Measurements from ENCODE around the gene ATF7.
A peak's percentile ranks its signal among the peaks of the same experiment; 100 is the strongest.

Gene ATF7

DNA sequence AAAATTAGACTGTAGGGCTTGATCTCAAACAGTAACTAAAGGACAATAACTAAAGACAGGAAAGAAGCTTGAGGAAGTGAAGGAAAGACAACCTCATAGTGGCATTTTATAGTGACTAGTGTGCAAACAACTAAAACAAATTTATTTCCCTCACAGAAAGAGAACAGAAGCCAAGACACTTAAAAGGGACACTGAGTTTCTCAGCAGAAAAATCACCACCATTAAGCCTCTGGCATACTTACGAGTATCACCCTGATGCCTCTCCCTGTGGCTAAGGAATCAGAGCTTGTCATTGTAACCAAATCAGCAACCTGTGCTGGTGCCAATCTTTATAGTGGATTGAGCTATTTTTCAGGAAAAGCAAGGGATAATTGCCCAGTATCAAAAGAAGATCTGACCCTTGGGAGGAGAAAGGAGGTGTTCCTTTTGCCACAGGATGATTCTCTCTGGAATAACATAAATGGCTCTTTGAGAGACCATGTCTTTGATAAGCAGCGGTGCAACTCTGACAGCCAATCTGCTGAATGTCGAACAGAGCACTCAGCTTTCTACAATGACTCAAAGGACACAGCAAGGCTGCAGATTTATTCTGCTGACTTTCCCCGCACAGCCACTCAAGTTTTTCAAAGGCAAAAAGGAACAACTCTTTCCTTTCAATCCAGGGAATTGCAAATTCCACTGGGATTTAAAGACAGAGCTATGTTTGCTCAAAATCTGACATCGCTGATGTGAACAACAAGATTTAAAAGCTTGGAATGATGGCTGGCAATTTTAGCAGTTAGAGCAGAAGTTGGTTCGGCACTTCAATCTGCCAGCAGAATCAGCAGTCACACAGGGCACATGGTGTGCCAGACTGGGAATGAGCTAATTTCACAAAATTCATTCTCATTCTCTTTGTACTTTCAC lies 34.6 kb downstream of the ATF7 start:
- Histone ChIP-seq H3K9ac (ENCODE audit: insufficient read length) (peak overlapping the region; percentile 33), H3K27ac (peak overlapping the region; percentile 90), H3K4me3 (peak overlapping the region; percentile 45), H3K9me3 (ENCODE audit: low read depth, low read length) (no peaks in the 10 kb centered on the region), H3K36me3 (ENCODE audit: insufficient read depth, low read length) (no peaks in the 10 kb centered on the region)
- DNase-seq (ENCODE audit: low read depth, low spot score): no peak
- TF ChIP-seq EZH2 (IDR thresholded peaks at IDR 0.05): no peak
- TF ChIP-seq POLR2AphosphoS5 (IDR thresholded peaks at IDR 0.05; ENCODE audit: borderline replicate concordance, low read depth, low read length): no peak
- no peak for TF ChIP-seq FOXP2 (optimal IDR thresholded peaks at IDR 0.05; ENCODE audit: control extremely low read depth, extremely low read length, insufficient read depth)

GRCh38 chr12:53590652-53591051 lies 35.5 kb downstream of the ATF7 start:
- TF ChIP-seq FOXP2 (optimal IDR thresholded peaks at IDR 0.05; ENCODE audit: control extremely low read depth, extremely low read length, insufficient read depth) (no peak), POLR2AphosphoS5 (IDR thresholded peaks at IDR 0.05; ENCODE audit: borderline replicate concordance, low read depth, low read length) (no peak), EZH2 (IDR thresholded peaks at IDR 0.05) (no peak)
- Histone ChIP-seq H3K4me3 (peak overlapping the region; percentile 45; the same call in 1 of the 2 replicates), H3K27ac (peak overlapping the region; percentile 90), H3K9ac (ENCODE audit: insufficient read length) (no peak overlapping the region), H3K9me3 (ENCODE audit: low read depth, low read length) (no peaks in the 10 kb centered on the region), H3K36me3 (ENCODE audit: insufficient read depth, low read length) (no peaks in the 10 kb centered on the region)
- DNase-seq (ENCODE audit: low read depth, low spot score): no peak

DNA sequence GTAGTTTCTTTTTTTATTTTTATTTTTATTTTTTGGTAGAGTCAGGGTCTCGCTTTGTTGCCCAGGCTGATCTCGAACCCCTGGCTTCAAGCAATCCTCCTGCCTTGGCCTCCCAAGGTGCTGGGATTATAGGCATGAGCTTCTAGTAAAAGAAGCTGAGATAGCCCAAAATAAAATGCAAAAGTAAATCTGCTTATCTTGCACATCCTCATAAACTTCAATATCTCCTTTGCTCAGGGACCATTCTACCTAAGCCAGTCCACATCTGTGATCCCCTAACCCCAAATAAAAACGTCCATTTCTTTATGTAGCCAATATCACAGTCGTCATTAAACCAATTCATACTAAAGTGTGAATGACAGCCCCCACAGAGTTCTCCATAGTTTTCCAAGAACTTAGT lies 36.3 kb downstream of the ATF7 start:
- TF ChIP-seq FOXP2 (optimal IDR thresholded peaks at IDR 0.05; ENCODE audit: control extremely low read depth, extremely low read length, insufficient read depth) (no peak), EZH2 (IDR thresholded peaks at IDR 0.05) (no peak), POLR2AphosphoS5 (IDR thresholded peaks at IDR 0.05; ENCODE audit: borderline replicate concordance, low read depth, low read length) (no peak)
- H3K4me3 ChIP-seq: no peak overlapping the region
- DNase-seq (ENCODE audit: low read depth, low spot score): no peak
- no peak overlapping the region for H3K9ac ChIP-seq (ENCODE audit: insufficient read length)
- H3K9me3 ChIP-seq (ENCODE audit: low read depth, low read length): no peaks in the 10 kb centered on the region
- H3K27ac ChIP-seq: peak overlapping the region; percentile 90; the same call in 1 of the 2 replicates
- no peaks in the 10 kb centered on the region for H3K36me3 ChIP-seq (ENCODE audit: insufficient read depth, low read length)

DNA sequence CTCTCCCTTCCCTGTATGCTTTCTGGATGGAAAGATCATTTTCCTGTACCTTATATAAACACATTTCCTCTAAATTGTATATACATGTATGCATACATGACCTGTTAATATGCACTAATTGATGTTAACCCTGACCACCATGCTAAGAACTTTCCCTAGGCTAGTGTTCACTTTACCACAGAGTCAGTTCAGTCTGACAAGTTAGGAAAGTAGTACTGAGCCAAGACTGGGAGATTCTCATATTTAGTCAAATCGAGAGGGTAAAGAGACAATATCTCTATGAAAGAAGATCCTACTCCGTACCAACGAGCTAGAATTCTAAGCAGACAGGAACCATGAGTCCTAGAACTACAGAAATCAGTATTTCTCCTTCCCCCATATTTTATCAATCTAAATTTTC lies 36.8 kb downstream of the ATF7 start:
- no peak for DNase-seq (ENCODE audit: low read depth, low spot score)
- Histone ChIP-seq H3K9ac (ENCODE audit: insufficient read length) (no peak overlapping the region), H3K36me3 (ENCODE audit: insufficient read depth, low read length) (0 out of 2 replicates have a peak, but pooled peaks cover 2% of the 10 kb centered on the region), H3K4me3 (no peak overlapping the region), H3K9me3 (ENCODE audit: low read depth, low read length) (no peaks in the 10 kb centered on the region), H3K27ac (0 out of 2 replicates have a peak overlapping the region, but pooled peaks have one; percentile 32)
- no peak for TF ChIP-seq POLR2AphosphoS5 (IDR thresholded peaks at IDR 0.05; ENCODE audit: borderline replicate concordance, low read depth, low read length)
- no peak for TF ChIP-seq FOXP2 (optimal IDR thresholded peaks at IDR 0.05; ENCODE audit: control extremely low read depth, extremely low read length, insufficient read depth)

GRCh38 chr12:53588123-53588522 lies 38.1 kb downstream of the ATF7 start:
- Histone ChIP-seq H3K9me3 (ENCODE audit: low read depth, low read length) (no peaks in the 10 kb centered on the region), H3K4me3 (no peak overlapping the region)
- TF ChIP-seq FOXP2 (optimal IDR thresholded peaks at IDR 0.05; ENCODE audit: control extremely low read depth, extremely low read length, insufficient read depth) (no peak), EZH2 (IDR thresholded peaks at IDR 0.05) (no peak), POLR2AphosphoS5 (IDR thresholded peaks at IDR 0.05; ENCODE audit: borderline replicate concordance, low read depth, low read length) (no peak)

DNA sequence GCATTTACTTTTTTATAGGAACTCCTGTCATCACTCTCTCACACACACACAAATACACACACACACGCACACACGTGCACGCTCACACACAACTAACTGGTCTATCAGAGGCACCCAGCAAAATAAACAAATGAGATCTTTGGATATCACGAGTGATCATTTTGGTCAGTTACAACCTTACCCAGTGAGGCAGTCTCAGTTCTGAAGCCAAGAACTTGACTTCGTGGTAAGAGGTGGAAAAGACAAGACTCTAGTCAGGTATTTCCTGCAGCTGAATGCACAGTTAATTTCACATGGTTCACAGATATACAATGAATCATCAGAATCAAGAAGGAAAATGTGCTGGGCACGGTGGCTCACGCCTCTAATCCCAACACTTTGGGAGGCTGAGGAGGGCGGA lies 39.4 kb downstream of the ATF7 start:
- H3K9me3 ChIP-seq (ENCODE audit: low read depth, low read length): no peaks in the 10 kb centered on the region
- TF ChIP-seq FOXP2 (optimal IDR thresholded peaks at IDR 0.05; ENCODE audit: control extremely low read depth, extremely low read length, insufficient read depth) (no peak), EZH2 (IDR thresholded peaks at IDR 0.05) (no peak)
- no peak for DNase-seq (ENCODE audit: low read depth, low spot score)
- no peak overlapping the region for H3K4me3 ChIP-seq
- no peak overlapping the region; the same call in 1 of the 2 replicates for H3K27ac ChIP-seq
- H3K9ac ChIP-seq (ENCODE audit: insufficient read length): no peak overlapping the region
- 0 out of 2 replicates have a peak, but pooled peaks cover 6% of the 10 kb centered on the region for H3K36me3 ChIP-seq (ENCODE audit: insufficient read depth, low read length)

More at GRCh38 chr12:53588123-53588522, 38.1 kb downstream of the ATF7 start:
- DNase-seq (ENCODE audit: low read depth, low spot score): no peak
- H3K36me3 ChIP-seq (ENCODE audit: insufficient read depth, low read length): 0 out of 2 replicates have a peak, but pooled peaks cover 6% of the 10 kb centered on the region
- H3K9ac ChIP-seq (ENCODE audit: insufficient read length): no peak overlapping the region
- H3K27ac ChIP-seq: no peak overlapping the region

GRCh38 chr12:53585448-53586125 lies 40.6 kb downstream of the ATF7 start:
- no peak for TF ChIP-seq POLR2AphosphoS5 (IDR thresholded peaks at IDR 0.05; ENCODE audit: borderline replicate concordance, low read depth, low read length)
- no peak overlapping the region for H3K4me3 ChIP-seq
- DNase-seq (ENCODE audit: low read depth, low spot score): no peak
- H3K27ac ChIP-seq: peak overlapping the region; percentile 22; the same call in 1 of the 2 replicates
- 0 out of 2 replicates have a peak, but pooled peaks cover 6% of the 10 kb centered on the region for H3K36me3 ChIP-seq (ENCODE audit: insufficient read depth, low read length)
- no peak overlapping the region for H3K9ac ChIP-seq (ENCODE audit: insufficient read length)
- H3K9me3 ChIP-seq (ENCODE audit: low read depth, low read length): no peaks in the 10 kb centered on the region

GRCh38 chr12:53579545-53579955 lies 46.6 kb downstream of the ATF7 start:
- Histone ChIP-seq H3K36me3 (ENCODE audit: insufficient read depth, low read length) (0 out of 2 replicates have a peak, but pooled peaks cover 5% of the 10 kb centered on the region), H3K4me3 (no peak overlapping the region), H3K27ac (no peak overlapping the region), H3K9ac (ENCODE audit: insufficient read length) (no peak overlapping the region), H3K9me3 (ENCODE audit: low read depth, low read length) (no peaks in the 10 kb centered on the region)
- no peak for TF ChIP-seq FOXP2 (optimal IDR thresholded peaks at IDR 0.05; ENCODE audit: control extremely low read depth, extremely low read length, insufficient read depth)
- no peak for TF ChIP-seq EZH2 (IDR thresholded peaks at IDR 0.05)
- TF ChIP-seq POLR2AphosphoS5 (IDR thresholded peaks at IDR 0.05; ENCODE audit: borderline replicate concordance, low read depth, low read length): no peak
- no peak for DNase-seq (ENCODE audit: low read depth, low spot score)
